ENCODE data around the gene MC1R.
"Not testable (repeated sequence)": the region's sequence is repeated elsewhere in the genome, so short reads cannot be mapped to it uniquely, and the experiment has no call there.

DNA sequence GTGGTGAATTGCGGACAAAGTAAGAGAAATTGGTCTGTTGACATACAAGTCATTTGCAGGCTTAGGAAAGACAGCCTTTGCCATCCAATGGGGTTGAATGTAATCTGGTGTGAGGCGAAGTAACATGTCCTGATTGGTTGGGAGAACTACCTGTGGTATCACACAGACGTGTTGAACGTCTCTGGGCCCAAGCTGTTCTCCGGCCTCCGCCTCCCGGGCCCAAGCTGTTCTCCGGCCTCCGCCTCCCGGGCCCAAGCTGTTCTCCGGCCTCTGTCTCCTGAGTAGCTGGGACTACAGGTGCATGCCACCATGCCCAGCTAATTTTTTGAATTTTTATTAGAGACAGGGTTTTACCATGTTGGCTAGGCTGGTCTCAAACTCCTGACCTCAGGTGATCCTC lies 49.4 kb downstream of the MC1R start:
- not testable (repeated sequence) for TF ChIP-seq POLR2A (IDR thresholded peaks at IDR 0.05; ENCODE audit: low read depth, low read length); RAD21 (IDR thresholded peaks at IDR 0.05; ENCODE audit: low read length)
- TF ChIP-seq, protein P1, sequence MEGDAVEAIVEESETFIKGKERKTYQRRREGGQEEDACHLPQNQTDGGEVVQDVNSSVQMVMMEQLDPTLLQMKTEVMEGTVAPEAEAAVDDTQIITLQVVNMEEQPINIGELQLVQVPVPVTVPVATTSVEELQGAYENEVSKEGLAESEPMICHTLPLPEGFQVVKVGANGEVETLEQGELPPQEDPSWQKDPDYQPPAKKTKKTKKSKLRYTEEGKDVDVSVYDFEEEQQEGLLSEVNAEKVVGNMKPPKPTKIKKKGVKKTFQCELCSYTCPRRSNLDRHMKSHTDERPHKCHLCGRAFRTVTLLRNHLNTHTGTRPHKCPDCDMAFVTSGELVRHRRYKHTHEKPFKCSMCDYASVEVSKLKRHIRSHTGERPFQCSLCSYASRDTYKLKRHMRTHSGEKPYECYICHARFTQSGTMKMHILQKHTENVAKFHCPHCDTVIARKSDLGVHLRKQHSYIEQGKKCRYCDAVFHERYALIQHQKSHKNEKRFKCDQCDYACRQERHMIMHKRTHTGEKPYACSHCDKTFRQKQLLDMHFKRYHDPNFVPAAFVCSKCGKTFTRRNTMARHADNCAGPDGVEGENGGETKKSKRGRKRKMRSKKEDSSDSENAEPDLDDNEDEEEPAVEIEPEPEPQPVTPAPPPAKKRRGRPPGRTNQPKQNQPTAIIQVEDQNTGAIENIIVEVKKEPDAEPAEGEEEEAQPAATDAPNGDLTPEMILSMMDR (conservative IDR thresholded peaks at IDR 0.05; ENCODE audit: low read depth, low read length) = not testable (repeated sequence)

All from IMR-90 (cell line).